Sigmoid colon (tissue), 7 donors: ENCODE results near the gene RBM19. TPM values are rescaled to one million over a fixed set of nuclear protein-coding genes. Genes with fewer than 3 reads are reported as not detected.

Source experiments
- DNase-seq: peaks from one replicate; pipeline ENCODE4 v3.0.0-alpha.2; 2019
- H3K27ac ChIP-seq, 4 donors: fragments of 200-600 bp; sonication (generic); one replicate each; pipeline ENCODE4 v1.5.1; 2016 to 2019; ENCODE audit warnings: mild to moderate bottlenecking in 1 of 4
- H3K27me3 ChIP-seq, 3 donors: fragments of 200-600 bp; sonication (generic); one replicate each; pipeline ENCODE4 v1.5.1; 2019; ENCODE audit warnings: mild to moderate bottlenecking in 1 of 3
- H3K36me3 ChIP-seq, 4 donors: fragments of 200-600 bp; sonication (generic); one replicate each; pipeline ENCODE4 v1.5.1; 2016 to 2019
- H3K4me1 ChIP-seq, 4 donors: fragments of 200-600 bp; sonication (generic); one replicate each; pipeline ENCODE4 v1.5.1; 2017 to 2019
- H3K4me3 ChIP-seq, 4 donors: fragments of 200-600 bp; sonication (generic); one replicate each; pipeline ENCODE4 v1.5.1; 2017 to 2019; ENCODE audit warnings: mild to moderate bottlenecking in 2 of 4, moderate library complexity in 1 of 4
- H3K9me3 ChIP-seq, 4 donors: fragments of 200-600 bp in 3 of 4; sonication (generic) in 3 of 4; one replicate each; pipeline versions ENCODE4 v1.5.1 to v1.6.1; 2013 to 2019
- CTCF ChIP-seq, 4 experiments: fragments of 450-650 bp in 3 of 4; fragments of 200-600 bp in 1 of 4; IDR thresholded peaks; one replicate each; pipeline ENCODE4 v1.5.1; 2016 to 2019; ENCODE audit warnings: antibody characterized with exemption in 4 of 4, mild to moderate bottlenecking in 3 of 4, moderate library complexity in 2 of 4
- EP300 ChIP-seq, 4 donors: sonication (generic); formaldehyde crosslinking; IDR thresholded peaks; one replicate each; pipeline ENCODE4 v1.6.1; 2017; ENCODE audit warnings: antibody characterized with exemption in 4 of 4
- POLR2A ChIP-seq, 2 donors: fragments of 450-650 bp; IDR thresholded peaks; one replicate each; pipeline ENCODE4 v1.6.1; 2016; ENCODE audit warnings: antibody characterized with exemption in 2 of 2, mild to moderate bottlenecking in 2 of 2, moderate library complexity in 2 of 2
- POLR2AphosphoS5 ChIP-seq, 4 donors: sonication (generic); formaldehyde crosslinking; IDR thresholded peaks; one replicate each; pipeline ENCODE4 v1.6.1; 2017; ENCODE audit warnings: antibody characterized with exemption in 4 of 4
- WGBS, 2 donors: extraction: QIAGEN DNeasy Blood & Tissue Kit; methylation state at CpG; one replicate each; pipeline ENCODE4 v1.1.7; 2013; 5-methylcytosine and 5-hydroxymethylcytosine counted together
- intact Hi-C: fragments of 100-400 bp; cut with DNase I; formaldehyde crosslinking; loops from one replicate; pipeline ENCODE4 v1.15.1; 2023
- polyA plus RNA-seq, 3 donors: library from polyadenylated mRNA; stranded (reverse); fragments of 200-250 nt; gene quantifications; one replicate each; pipeline ENCODE4 v1.2.3, GENCODE V29; 2013
- total RNA-seq, 4 donors: library from RNA; depleted of rRNA; stranded (reverse); fragments of >200 nt; gene quantifications; one replicate each; pipeline ENCODE4 v1.1.0, GENCODE V29; 2016
- donor health status: healthy with polysubstance abuse.
- donor health status: Bipolar disorder and iron deficiency.
- donor health status: healthy.

Gene RBM19
- total and polyA plus RNA-seq, 7 donors: 5.3 to 42.7 (median 23.6) TPM

GRCh38 chr12:113888435-113888834, 77.7 kb downstream of the RBM19 start:
- WGBS, 2 donors: 96% methylated on average over 2 of the region's 2 CpGs
- Histone ChIP-seq H3K27ac (no peak overlapping the region), H3K9me3 (no peaks in the 10 kb centered on the region), H3K4me1 (no peaks in the 10 kb centered on the region), H3K36me3 (no peaks in the 10 kb centered on the region), H3K4me3 (no peak overlapping the region), H3K27me3 (no peaks in the 10 kb centered on the region)
- no peak for TF ChIP-seq EP300 (IDR thresholded peaks at IDR 0.05)
- TF ChIP-seq POLR2AphosphoS5 (IDR thresholded peaks at IDR 0.05): no peak
- TF ChIP-seq CTCF (IDR thresholded peaks at IDR 0.05): no peak
- TF ChIP-seq POLR2A (IDR thresholded peaks at IDR 0.05): no peak
- DNase-seq: no peak
- intact Hi-C loops: no loop called here

- Histone ChIP-seq H3K36me3 (no peaks in the 10 kb centered on the region), H3K4me1 (no peaks in the 10 kb centered on the region), H3K27me3 (no peaks in the 10 kb centered on the region), H3K4me3 (no peak overlapping the region), H3K9me3 (no peaks in the 10 kb centered on the region), H3K27ac (no peak overlapping the region)
- no peak for TF ChIP-seq POLR2A (IDR thresholded peaks at IDR 0.05)
- no peak for TF ChIP-seq CTCF (IDR thresholded peaks at IDR 0.05)
- no peak for TF ChIP-seq EP300 (IDR thresholded peaks at IDR 0.05)
- intact Hi-C loops: no loop called here
- WGBS, 2 donors: 87 to 95% methylated on average over 3 of the region's 3 CpGs
- DNase-seq: no peak
Observed at GRCh38 chr12:113887906-113888305, 78.2 kb downstream of the RBM19 start.

- Histone ChIP-seq H3K4me1 (no peaks in the 10 kb centered on the region), H3K36me3 (peaks cover 0 to 8% (median 0%) of the 10 kb centered on the region in 4 donors), H3K27ac (no peak overlapping the region), H3K9me3 (no peaks in the 10 kb centered on the region), H3K27me3 (no peaks in the 10 kb centered on the region), H3K4me3 (no peak overlapping the region)
- DNase-seq: no peak
- intact Hi-C loops: no loop called here
- TF ChIP-seq CTCF (IDR thresholded peaks at IDR 0.05) (no peak), POLR2A (IDR thresholded peaks at IDR 0.05) (no peak), EP300 (IDR thresholded peaks at IDR 0.05) (no peak), POLR2AphosphoS5 (IDR thresholded peaks at IDR 0.05) (no peak)
- 96 to 97% methylated on average over 9 of the region's 9 CpGs for WGBS, 2 donors
Observed at GRCh38 chr12:113886721-113887120, 79.4 kb downstream of the RBM19 start.

- Histone ChIP-seq H3K36me3 (peaks cover 0 to 8% (median 0%) of the 10 kb centered on the region in 4 donors), H3K4me3 (no peak overlapping the region), H3K4me1 (no peaks in the 10 kb centered on the region), H3K27ac (no peak overlapping the region), H3K27me3 (no peaks in the 10 kb centered on the region), H3K9me3 (no peaks in the 10 kb centered on the region)
- DNase-seq: no peak
- intact Hi-C loops: no loop called here
- TF ChIP-seq CTCF (IDR thresholded peaks at IDR 0.05) (no peak), EP300 (IDR thresholded peaks at IDR 0.05) (no peak), POLR2AphosphoS5 (IDR thresholded peaks at IDR 0.05) (no peak), POLR2A (IDR thresholded peaks at IDR 0.05) (no peak)
- 96 to 97% methylated on average over 3 of the region's 3 CpGs for WGBS, 2 donors
Observed at GRCh38 chr12:113884392-113884791, 81.7 kb downstream of the RBM19 start.

- Histone ChIP-seq H3K36me3 (peaks cover 0 to 10% (median 0%) of the 10 kb centered on the region in 4 donors), H3K4me1 (no peaks in the 10 kb centered on the region), H3K4me3 (no peak overlapping the region), H3K27ac (no peak overlapping the region), H3K27me3 (no peaks in the 10 kb centered on the region), H3K9me3 (no peaks in the 10 kb centered on the region)
- TF ChIP-seq POLR2AphosphoS5 (IDR thresholded peaks at IDR 0.05) (no peak), CTCF (IDR thresholded peaks at IDR 0.05) (no peak), EP300 (IDR thresholded peaks at IDR 0.05) (no peak), POLR2A (IDR thresholded peaks at IDR 0.05) (no peak)
- 93 to 95% methylated on average over 2 of the region's 2 CpGs for WGBS, 2 donors
- intact Hi-C loops: no loop called here
- no peak for DNase-seq
Observed at GRCh38 chr12:113882690-113883089, 83.4 kb downstream of the RBM19 start.
